ENCODE data around the gene TLK1. TPM values are rescaled to one million over a fixed set of nuclear protein-coding genes. Genes with fewer than 3 reads are reported as not detected.

Gene TLK1
- total RNA-seq, 1 experiment from 2014 or later, result 10.1 TPM

GRCh38 chr2:171057575-171057974, 103.1 kb downstream of the TLK1 start:
- DNase-seq (no peak), ATAC-seq (no peak)
- no peak overlapping the region for H2AFZ ChIP-seq (ENCODE audit: low read length)
- ChIA-PET POLR2A (ENCODE audit: unreplicated experiment) (no interaction called here), CTCF (no interaction called here)
- H3K79me2 ChIP-seq (ENCODE audit: low read length), result 0 out of 2 replicates have a peak, but pooled peaks cover 5% of the 10 kb centered on the region
- H3K9me2 ChIP-seq (replicated peaks; ENCODE audit: low read length), result no peaks in the 10 kb centered on the region
- H3K9ac ChIP-seq (ENCODE audit: low read length), result no peak overlapping the region
- intact Hi-C loops (cut with micrococcal nuclease), result no loop called here
- no peak for TF ChIP-seq EZH2phosphoT487 (IDR thresholded peaks at IDR 0.05; ENCODE audit: borderline replicate concordance, low read length)
- TF ChIP-seq, protein P1, sequence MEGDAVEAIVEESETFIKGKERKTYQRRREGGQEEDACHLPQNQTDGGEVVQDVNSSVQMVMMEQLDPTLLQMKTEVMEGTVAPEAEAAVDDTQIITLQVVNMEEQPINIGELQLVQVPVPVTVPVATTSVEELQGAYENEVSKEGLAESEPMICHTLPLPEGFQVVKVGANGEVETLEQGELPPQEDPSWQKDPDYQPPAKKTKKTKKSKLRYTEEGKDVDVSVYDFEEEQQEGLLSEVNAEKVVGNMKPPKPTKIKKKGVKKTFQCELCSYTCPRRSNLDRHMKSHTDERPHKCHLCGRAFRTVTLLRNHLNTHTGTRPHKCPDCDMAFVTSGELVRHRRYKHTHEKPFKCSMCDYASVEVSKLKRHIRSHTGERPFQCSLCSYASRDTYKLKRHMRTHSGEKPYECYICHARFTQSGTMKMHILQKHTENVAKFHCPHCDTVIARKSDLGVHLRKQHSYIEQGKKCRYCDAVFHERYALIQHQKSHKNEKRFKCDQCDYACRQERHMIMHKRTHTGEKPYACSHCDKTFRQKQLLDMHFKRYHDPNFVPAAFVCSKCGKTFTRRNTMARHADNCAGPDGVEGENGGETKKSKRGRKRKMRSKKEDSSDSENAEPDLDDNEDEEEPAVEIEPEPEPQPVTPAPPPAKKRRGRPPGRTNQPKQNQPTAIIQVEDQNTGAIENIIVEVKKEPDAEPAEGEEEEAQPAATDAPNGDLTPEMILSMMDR (conservative IDR thresholded peaks at IDR 0.05; ENCODE audit: low read depth, low read length), result no peak
- no peak for TF ChIP-seq EZH2 (IDR thresholded peaks at IDR 0.05; ENCODE audit: low read length, unreplicated experiment)
- H3K27me3 ChIP-seq (ENCODE audit: low read length), result no peaks in the 10 kb centered on the region
- H3K4me1 ChIP-seq (ENCODE audit: insufficient read depth, low read length), result no peaks in the 10 kb centered on the region
- H3K27ac ChIP-seq (ENCODE audit: low read length), result no peak overlapping the region
- H3F3A ChIP-seq (ENCODE audit: low read length, unreplicated experiment), result no peaks in the 10 kb centered on the region
- no TSS peak for BruUV-seq (replicated peaks)
- H3K4me3 ChIP-seq (ENCODE audit: low read length), result no peak overlapping the region
- H3K36me3 ChIP-seq (ENCODE audit: low read depth, low read length), result peaks cover 11% of the 10 kb centered on the region
- no peaks in the 10 kb centered on the region; the same call in 1 of the 2 replicates for H4K20me1 ChIP-seq (ENCODE audit: low read length)
- no peak overlapping the region for H3K4me2 ChIP-seq (ENCODE audit: low read length)
- no peaks in the 10 kb centered on the region for H3K9me3 ChIP-seq (ENCODE audit: low read length)

GRCh38 chr2:171056307-171056706, 104.4 kb downstream of the TLK1 start:
- TF ChIP-seq, protein P1 (conservative IDR thresholded peaks at IDR 0.05; ENCODE audit: low read depth, low read length), result no peak
- TF ChIP-seq EZH2 (IDR thresholded peaks at IDR 0.05; ENCODE audit: low read length, unreplicated experiment) (no peak), EZH2phosphoT487 (IDR thresholded peaks at IDR 0.05; ENCODE audit: borderline replicate concordance, low read length) (no peak)
- Histone ChIP-seq H3K79me2 (ENCODE audit: low read length) (no peaks in the 10 kb centered on the region), H3K4me1 (ENCODE audit: insufficient read depth, low read length) (no peaks in the 10 kb centered on the region), H4K20me1 (ENCODE audit: low read length) (no peaks in the 10 kb centered on the region; the same call in 1 of the 2 replicates), H3K9ac (ENCODE audit: low read length) (no peak overlapping the region), H3K27ac (ENCODE audit: low read length) (no peak overlapping the region), H3K9me2 (replicated peaks; ENCODE audit: low read length) (no peaks in the 10 kb centered on the region), H3K4me3 (ENCODE audit: low read length) (no peak overlapping the region), H2AFZ (ENCODE audit: low read length) (no peak overlapping the region), H3K4me2 (ENCODE audit: low read length) (no peak overlapping the region), H3K9me3 (ENCODE audit: low read length) (no peaks in the 10 kb centered on the region), H3K27me3 (ENCODE audit: low read length) (no peaks in the 10 kb centered on the region), H3K36me3 (ENCODE audit: low read depth, low read length) (peaks cover 15% of the 10 kb centered on the region), H3F3A (ENCODE audit: low read length, unreplicated experiment) (no peaks in the 10 kb centered on the region)
- CTCF ChIA-PET, result no interaction called here
- intact Hi-C loops (cut with micrococcal nuclease), result no loop called here
- POLR2A ChIA-PET (ENCODE audit: unreplicated experiment), result no interaction called here
- no peak for DNase-seq
- ATAC-seq, result no peak
- no TSS peak for BruUV-seq (replicated peaks)

- Histone ChIP-seq H2AFZ (ENCODE audit: low read length) (no peak overlapping the region), H3K79me2 (ENCODE audit: low read length) (no peaks in the 10 kb centered on the region), H3K9ac (ENCODE audit: low read length) (no peak overlapping the region), H4K20me1 (ENCODE audit: low read length) (no peaks in the 10 kb centered on the region), H3K4me2 (ENCODE audit: low read length) (no peak overlapping the region), H3K9me2 (replicated peaks; ENCODE audit: low read length) (no peaks in the 10 kb centered on the region), H3K4me3 (ENCODE audit: low read length) (no peak overlapping the region), H3K27me3 (ENCODE audit: low read length) (no peaks in the 10 kb centered on the region), H3K27ac (ENCODE audit: low read length) (no peak overlapping the region), H3K9me3 (ENCODE audit: low read length) (no peaks in the 10 kb centered on the region), H3K36me3 (ENCODE audit: low read depth, low read length) (peaks cover 35% of the 10 kb centered on the region; the same call in 1 of the 2 replicates), H3K4me1 (ENCODE audit: insufficient read depth, low read length) (no peaks in the 10 kb centered on the region), H3F3A (ENCODE audit: low read length, unreplicated experiment) (no peaks in the 10 kb centered on the region)
- no TSS peak for BruUV-seq (replicated peaks)
- TF ChIP-seq EZH2phosphoT487 (IDR thresholded peaks at IDR 0.05; ENCODE audit: borderline replicate concordance, low read length), result no peak
- TF ChIP-seq EZH2 (IDR thresholded peaks at IDR 0.05; ENCODE audit: low read length, unreplicated experiment), result no peak
- TF ChIP-seq, protein P1 (conservative IDR thresholded peaks at IDR 0.05; ENCODE audit: low read depth, low read length), result no peak
- ATAC-seq, result no peak
- intact Hi-C loops (cut with micrococcal nuclease), result no loop called here
- DNase-seq, result no peak
- ChIA-PET POLR2A (ENCODE audit: unreplicated experiment) (no interaction called here), CTCF (no interaction called here)
These were observed 111.0 kb downstream of the TLK1 start for GRCh38 chr2:171049691-171050090.
